Breast epithelium (tissue), 4 donors: ENCODE results near the gene EVI2A. TPM values are rescaled to one million over a fixed set of nuclear protein-coding genes. Genes with fewer than 3 reads are reported as not detected.

ENCODE experiments used
- DNase-seq, 2 donors: peaks; one replicate each; pipeline ENCODE4 v3.0.0-alpha.2; 2019; ENCODE audit warnings: low spot score in 2 of 2
- H3K27ac ChIP-seq, 2 donors: fragments of 200-600 bp; sonication (generic) in 1 of 2; one replicate each; pipeline ENCODE4 v1.5.1; 2016 to 2019; ENCODE audit warnings: mild to moderate bottlenecking in 1 of 2
- H3K27me3 ChIP-seq, 2 donors: fragments of 200-600 bp; sonication (generic) in 1 of 2; one replicate each; pipeline versions ENCODE4 v1.5.1 to v1.6.0; 2017 to 2019; ENCODE audit warnings: control low read depth in 1 of 2, mild to moderate bottlenecking in 1 of 2
- H3K36me3 ChIP-seq: fragments of 200-600 bp; one replicate; pipeline ENCODE4 v1.5.1; 2019
- H3K4me1 ChIP-seq, 2 donors: fragments of 200-600 bp; sonication (generic); one replicate each; pipeline ENCODE4 v1.5.1; 2016 to 2019; ENCODE audit warnings: control low read depth in 1 of 2
- H3K4me3 ChIP-seq, 3 donors: fragments of 200-600 bp; sonication (generic); 1 replicate in 2 of 3; 2 replicates in 1 of 3; pipeline ENCODE4 v1.5.1; 2016 to 2019; ENCODE audit warnings: mild to moderate bottlenecking in 3 of 3, moderate library complexity in 2 of 3
- H3K9me3 ChIP-seq, 2 donors: fragments of 200-600 bp; sonication (generic) in 1 of 2; one replicate each; pipeline ENCODE4 v1.5.1; 2016 to 2019; ENCODE audit warnings: control low read depth in 1 of 2
- CTCF ChIP-seq, 3 donors: fragments of 450-650 bp; IDR thresholded peaks; one replicate each; pipeline ENCODE4 v1.5.1; 2016 to 2017; ENCODE audit warnings: antibody characterized with exemption in 3 of 3, mild to moderate bottlenecking in 3 of 3, moderate library complexity in 3 of 3
- POLR2A ChIP-seq: fragments of 450-650 bp; IDR thresholded peaks from one replicate; pipeline ENCODE4 v1.6.1; 2016; ENCODE audit warnings: antibody characterized with exemption, mild to moderate bottlenecking, moderate library complexity
- POLR2AphosphoS5 ChIP-seq, 3 donors: sonication (generic); formaldehyde crosslinking; IDR thresholded peaks; one replicate each; pipeline ENCODE4 v1.6.1; 2017; ENCODE audit warnings: antibody characterized with exemption in 3 of 3
- intact Hi-C: fragments of 100-400 bp; cut with DNase I; formaldehyde crosslinking; loops from one replicate; pipeline ENCODE4 v1.15.1; 2023; ENCODE audit warnings: low total_unique reads
- total RNA-seq, 3 donors: library from RNA; depleted of rRNA; stranded (reverse); fragments of >200 nt; gene quantifications; one replicate each; pipeline ENCODE4 v1.1.0, GENCODE V29; 2016

Gene EVI2A
- total RNA-seq, 3 donors from 2014 or later: 4.3 to 34.2 (median 8.8) TPM

GRCh38 chr17:31274252-31274651, 47.2 kb downstream of the EVI2A start:
- no peak overlapping the region for H3K4me3 ChIP-seq
- no peaks in the 10 kb centered on the region for H3K27me3 ChIP-seq
- no peak for TF ChIP-seq CTCF (IDR thresholded peaks at IDR 0.05)
- TF ChIP-seq POLR2AphosphoS5 (IDR thresholded peaks at IDR 0.05): no peak
- H3K36me3 ChIP-seq: no peaks in the 10 kb centered on the region
- intact Hi-C loops: no loop called here
- no peak for DNase-seq
- no peak overlapping the region for H3K27ac ChIP-seq
- H3K4me1 ChIP-seq: peaks cover 0 to 2% of the 10 kb centered on the region in 2 donors
- H3K9me3 ChIP-seq: no peaks in the 10 kb centered on the region

- Histone ChIP-seq H3K4me3 (no peak overlapping the region), H3K4me1 (peaks cover 0 to 7% of the 10 kb centered on the region in 2 donors), H3K9me3 (no peaks in the 10 kb centered on the region), H3K27me3 (no peaks in the 10 kb centered on the region), H3K27ac (no peak overlapping the region), H3K36me3 (no peaks in the 10 kb centered on the region)
- TF ChIP-seq POLR2A (no peak), CTCF (IDR thresholded peaks at IDR 0.05) (no peak), POLR2AphosphoS5 (IDR thresholded peaks at IDR 0.05) (no peak)
- intact Hi-C loops: no loop called here
- no peak for DNase-seq
Observed at GRCh38 chr17:31273516-31273915, 47.9 kb downstream of the EVI2A start.

- H3K27ac ChIP-seq: no peak overlapping the region
- intact Hi-C loops: no loop called here
- no peak overlapping the region for H3K4me3 ChIP-seq
Observed at GRCh38 chr17:31272803-31273202, 48.6 kb downstream of the EVI2A start.

GRCh38 chr17:31272236-31272635, 49.2 kb downstream of the EVI2A start:
- DNase-seq: no peak
- intact Hi-C loops: no loop called here
- no peak overlapping the region for H3K27ac ChIP-seq
- TF ChIP-seq CTCF (IDR thresholded peaks at IDR 0.05) (no peak), POLR2AphosphoS5 (IDR thresholded peaks at IDR 0.05) (no peak), POLR2A (no peak)
- peaks cover 0 to 7% of the 10 kb centered on the region in 2 donors for H3K4me1 ChIP-seq
- H3K9me3 ChIP-seq: no peaks in the 10 kb centered on the region
- no peaks in the 10 kb centered on the region for H3K36me3 ChIP-seq
- H3K27me3 ChIP-seq: no peaks in the 10 kb centered on the region
- no peak overlapping the region for H3K4me3 ChIP-seq

More at GRCh38 chr17:31272803-31273202, 48.6 kb downstream of the EVI2A start:
- Histone ChIP-seq H3K4me1 (peaks cover 0 to 7% of the 10 kb centered on the region in 2 donors), H3K27me3 (no peaks in the 10 kb centered on the region), H3K9me3 (no peaks in the 10 kb centered on the region), H3K36me3 (no peaks in the 10 kb centered on the region)
- TF ChIP-seq CTCF (IDR thresholded peaks at IDR 0.05) (no peak), POLR2A (no peak), POLR2AphosphoS5 (IDR thresholded peaks at IDR 0.05) (no peak)
- no peak for DNase-seq

- TF ChIP-seq CTCF (IDR thresholded peaks at IDR 0.05) (no peak), POLR2AphosphoS5 (IDR thresholded peaks at IDR 0.05) (no peak), POLR2A (no peak)
- Histone ChIP-seq H3K36me3 (no peaks in the 10 kb centered on the region), H3K9me3 (no peaks in the 10 kb centered on the region), H3K27me3 (no peaks in the 10 kb centered on the region), H3K27ac (peak overlapping the region; percentile 4 to 20), H3K4me3 (no peak overlapping the region), H3K4me1 (peaks cover 0 to 7% of the 10 kb centered on the region in 2 donors)
- no peak for DNase-seq
- intact Hi-C loops: no loop called here
Observed at GRCh38 chr17:31269578-31269983, 51.8 kb downstream of the EVI2A start.
